ENCODE data around the gene CORIN.

CORIN gene, protein sequence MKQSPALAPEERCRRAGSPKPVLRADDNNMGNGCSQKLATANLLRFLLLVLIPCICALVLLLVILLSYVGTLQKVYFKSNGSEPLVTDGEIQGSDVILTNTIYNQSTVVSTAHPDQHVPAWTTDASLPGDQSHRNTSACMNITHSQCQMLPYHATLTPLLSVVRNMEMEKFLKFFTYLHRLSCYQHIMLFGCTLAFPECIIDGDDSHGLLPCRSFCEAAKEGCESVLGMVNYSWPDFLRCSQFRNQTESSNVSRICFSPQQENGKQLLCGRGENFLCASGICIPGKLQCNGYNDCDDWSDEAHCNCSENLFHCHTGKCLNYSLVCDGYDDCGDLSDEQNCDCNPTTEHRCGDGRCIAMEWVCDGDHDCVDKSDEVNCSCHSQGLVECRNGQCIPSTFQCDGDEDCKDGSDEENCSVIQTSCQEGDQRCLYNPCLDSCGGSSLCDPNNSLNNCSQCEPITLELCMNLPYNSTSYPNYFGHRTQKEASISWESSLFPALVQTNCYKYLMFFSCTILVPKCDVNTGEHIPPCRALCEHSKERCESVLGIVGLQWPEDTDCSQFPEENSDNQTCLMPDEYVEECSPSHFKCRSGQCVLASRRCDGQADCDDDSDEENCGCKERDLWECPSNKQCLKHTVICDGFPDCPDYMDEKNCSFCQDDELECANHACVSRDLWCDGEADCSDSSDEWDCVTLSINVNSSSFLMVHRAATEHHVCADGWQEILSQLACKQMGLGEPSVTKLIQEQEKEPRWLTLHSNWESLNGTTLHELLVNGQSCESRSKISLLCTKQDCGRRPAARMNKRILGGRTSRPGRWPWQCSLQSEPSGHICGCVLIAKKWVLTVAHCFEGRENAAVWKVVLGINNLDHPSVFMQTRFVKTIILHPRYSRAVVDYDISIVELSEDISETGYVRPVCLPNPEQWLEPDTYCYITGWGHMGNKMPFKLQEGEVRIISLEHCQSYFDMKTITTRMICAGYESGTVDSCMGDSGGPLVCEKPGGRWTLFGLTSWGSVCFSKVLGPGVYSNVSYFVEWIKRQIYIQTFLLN

DNA sequence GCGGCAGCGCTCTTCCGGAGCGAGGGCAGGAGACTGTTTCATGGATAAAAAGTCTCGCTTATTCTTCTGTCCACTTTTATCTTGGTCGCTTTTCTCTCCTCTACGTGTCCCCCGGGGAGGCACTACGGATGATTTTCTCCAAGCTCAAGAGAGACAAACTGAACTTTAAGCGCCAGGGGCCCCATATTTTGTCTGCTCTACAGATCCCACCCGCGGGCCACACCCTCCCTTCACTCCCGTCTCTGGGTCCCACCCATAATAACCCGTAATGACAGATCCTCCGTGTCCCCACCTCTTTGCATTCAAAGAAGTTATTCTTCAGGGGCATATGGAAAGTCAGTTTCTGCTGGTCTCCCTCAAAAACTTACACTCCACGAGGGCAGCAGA is at the start of gene CORIN:
TSS of gene CORIN (minus strand) at position 160 of the 387 bp plus-strand sequence. CDS start at position 42, 118 bp downstream.
- TF ChIP-seq ZNF8 (CRISPR knock-in tag; IDR thresholded peaks at IDR 0.05) (no peak), ZFP30 (CRISPR knock-in tag; IDR thresholded peaks at IDR 0.05) (no peak), OSR1 (CRISPR knock-in tag; IDR thresholded peaks at IDR 0.05) (no peak), TOX (CRISPR knock-in tag; IDR thresholded peaks at IDR 0.05; ENCODE audit: borderline replicate concordance) (no peak), ZNF565 (CRISPR knock-in tag; conservative IDR thresholded peaks at IDR 0.05; ENCODE audit: low read depth) (no peak), ZFP3 (CRISPR knock-in tag; IDR thresholded peaks at IDR 0.05) (no peak), TCF4 (CRISPR knock-in tag; IDR thresholded peaks at IDR 0.05; ENCODE audit: borderline replicate concordance) (no peak), PPARA (CRISPR knock-in tag; IDR thresholded peaks at IDR 0.05; ENCODE audit: borderline replicate concordance) (no peak), ISL1 (CRISPR knock-in tag; IDR thresholded peaks at IDR 0.05) (no peak), BACH2 (CRISPR knock-in tag; IDR thresholded peaks at IDR 0.05; ENCODE audit: borderline replicate concordance) (no peak), ARNTL (CRISPR knock-in tag; IDR thresholded peaks at IDR 0.05; ENCODE audit: borderline replicate concordance, low read depth) (no peak), SNAI2 (CRISPR knock-in tag; IDR thresholded peaks at IDR 0.05) (no peak), ZNF70 (CRISPR knock-in tag; IDR thresholded peaks at IDR 0.05) (no peak), ESRRG (CRISPR knock-in tag; IDR thresholded peaks at IDR 0.05) (no peak), CSDC2 (CRISPR knock-in tag; IDR thresholded peaks at IDR 0.05) (no peak)
- TF ChIP-seq, protein P1, sequence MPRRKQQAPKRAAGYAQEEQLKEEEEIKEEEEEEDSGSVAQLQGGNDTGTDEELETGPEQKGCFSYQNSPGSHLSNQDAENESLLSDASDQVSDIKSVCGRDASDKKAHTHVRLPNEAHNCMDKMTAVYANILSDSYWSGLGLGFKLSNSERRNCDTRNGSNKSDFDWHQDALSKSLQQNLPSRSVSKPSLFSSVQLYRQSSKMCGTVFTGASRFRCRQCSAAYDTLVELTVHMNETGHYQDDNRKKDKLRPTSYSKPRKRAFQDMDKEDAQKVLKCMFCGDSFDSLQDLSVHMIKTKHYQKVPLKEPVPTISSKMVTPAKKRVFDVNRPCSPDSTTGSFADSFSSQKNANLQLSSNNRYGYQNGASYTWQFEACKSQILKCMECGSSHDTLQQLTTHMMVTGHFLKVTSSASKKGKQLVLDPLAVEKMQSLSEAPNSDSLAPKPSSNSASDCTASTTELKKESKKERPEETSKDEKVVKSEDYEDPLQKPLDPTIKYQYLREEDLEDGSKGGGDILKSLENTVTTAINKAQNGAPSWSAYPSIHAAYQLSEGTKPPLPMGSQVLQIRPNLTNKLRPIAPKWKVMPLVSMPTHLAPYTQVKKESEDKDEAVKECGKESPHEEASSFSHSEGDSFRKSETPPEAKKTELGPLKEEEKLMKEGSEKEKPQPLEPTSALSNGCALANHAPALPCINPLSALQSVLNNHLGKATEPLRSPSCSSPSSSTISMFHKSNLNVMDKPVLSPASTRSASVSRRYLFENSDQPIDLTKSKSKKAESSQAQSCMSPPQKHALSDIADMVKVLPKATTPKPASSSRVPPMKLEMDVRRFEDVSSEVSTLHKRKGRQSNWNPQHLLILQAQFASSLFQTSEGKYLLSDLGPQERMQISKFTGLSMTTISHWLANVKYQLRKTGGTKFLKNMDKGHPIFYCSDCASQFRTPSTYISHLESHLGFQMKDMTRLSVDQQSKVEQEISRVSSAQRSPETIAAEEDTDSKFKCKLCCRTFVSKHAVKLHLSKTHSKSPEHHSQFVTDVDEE (CRISPR knock-in tag; IDR thresholded peaks at IDR 0.05), result no peak
- TF ChIP-seq, protein P2, sequence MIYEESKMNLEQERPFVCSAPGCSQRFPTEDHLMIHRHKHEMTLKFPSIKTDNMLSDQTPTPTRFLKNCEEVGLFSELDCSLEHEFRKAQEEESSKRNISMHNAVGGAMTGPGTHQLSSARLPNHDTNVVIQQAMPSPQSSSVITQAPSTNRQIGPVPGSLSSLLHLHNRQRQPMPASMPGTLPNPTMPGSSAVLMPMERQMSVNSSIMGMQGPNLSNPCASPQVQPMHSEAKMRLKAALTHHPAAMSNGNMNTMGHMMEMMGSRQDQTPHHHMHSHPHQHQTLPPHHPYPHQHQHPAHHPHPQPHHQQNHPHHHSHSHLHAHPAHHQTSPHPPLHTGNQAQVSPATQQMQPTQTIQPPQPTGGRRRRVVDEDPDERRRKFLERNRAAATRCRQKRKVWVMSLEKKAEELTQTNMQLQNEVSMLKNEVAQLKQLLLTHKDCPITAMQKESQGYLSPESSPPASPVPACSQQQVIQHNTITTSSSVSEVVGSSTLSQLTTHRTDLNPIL (CRISPR knock-in tag; IDR thresholded peaks at IDR 0.05; ENCODE audit: low read depth), result no peak
- TF ChIP-seq, protein P3, sequence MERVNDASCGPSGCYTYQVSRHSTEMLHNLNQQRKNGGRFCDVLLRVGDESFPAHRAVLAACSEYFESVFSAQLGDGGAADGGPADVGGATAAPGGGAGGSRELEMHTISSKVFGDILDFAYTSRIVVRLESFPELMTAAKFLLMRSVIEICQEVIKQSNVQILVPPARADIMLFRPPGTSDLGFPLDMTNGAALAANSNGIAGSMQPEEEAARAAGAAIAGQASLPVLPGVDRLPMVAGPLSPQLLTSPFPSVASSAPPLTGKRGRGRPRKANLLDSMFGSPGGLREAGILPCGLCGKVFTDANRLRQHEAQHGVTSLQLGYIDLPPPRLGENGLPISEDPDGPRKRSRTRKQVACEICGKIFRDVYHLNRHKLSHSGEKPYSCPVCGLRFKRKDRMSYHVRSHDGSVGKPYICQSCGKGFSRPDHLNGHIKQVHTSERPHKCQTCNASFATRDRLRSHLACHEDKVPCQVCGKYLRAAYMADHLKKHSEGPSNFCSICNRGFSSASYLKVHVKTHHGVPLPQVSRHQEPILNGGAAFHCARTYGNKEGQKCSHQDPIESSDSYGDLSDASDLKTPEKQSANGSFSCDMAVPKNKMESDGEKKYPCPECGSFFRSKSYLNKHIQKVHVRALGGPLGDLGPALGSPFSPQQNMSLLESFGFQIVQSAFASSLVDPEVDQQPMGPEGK (CRISPR knock-in tag; IDR thresholded peaks at IDR 0.05; ENCODE audit: borderline replicate concordance), result no peak
- TF ChIP-seq, protein P4, sequence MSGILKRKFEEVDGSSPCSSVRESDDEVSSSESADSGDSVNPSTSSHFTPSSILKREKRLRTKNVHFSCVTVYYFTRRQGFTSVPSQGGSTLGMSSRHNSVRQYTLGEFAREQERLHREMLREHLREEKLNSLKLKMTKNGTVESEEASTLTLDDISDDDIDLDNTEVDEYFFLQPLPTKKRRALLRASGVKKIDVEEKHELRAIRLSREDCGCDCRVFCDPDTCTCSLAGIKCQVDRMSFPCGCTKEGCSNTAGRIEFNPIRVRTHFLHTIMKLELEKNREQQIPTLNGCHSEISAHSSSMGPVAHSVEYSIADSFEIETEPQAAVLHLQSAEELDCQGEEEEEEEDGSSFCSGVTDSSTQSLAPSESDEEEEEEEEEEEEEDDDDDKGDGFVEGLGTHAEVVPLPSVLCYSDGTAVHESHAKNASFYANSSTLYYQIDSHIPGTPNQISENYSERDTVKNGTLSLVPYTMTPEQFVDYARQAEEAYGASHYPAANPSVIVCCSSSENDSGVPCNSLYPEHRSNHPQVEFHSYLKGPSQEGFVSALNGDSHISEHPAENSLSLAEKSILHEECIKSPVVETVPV (CRISPR knock-in tag; IDR thresholded peaks at IDR 0.05), result no peak
- TF ChIP-seq, protein P5, sequence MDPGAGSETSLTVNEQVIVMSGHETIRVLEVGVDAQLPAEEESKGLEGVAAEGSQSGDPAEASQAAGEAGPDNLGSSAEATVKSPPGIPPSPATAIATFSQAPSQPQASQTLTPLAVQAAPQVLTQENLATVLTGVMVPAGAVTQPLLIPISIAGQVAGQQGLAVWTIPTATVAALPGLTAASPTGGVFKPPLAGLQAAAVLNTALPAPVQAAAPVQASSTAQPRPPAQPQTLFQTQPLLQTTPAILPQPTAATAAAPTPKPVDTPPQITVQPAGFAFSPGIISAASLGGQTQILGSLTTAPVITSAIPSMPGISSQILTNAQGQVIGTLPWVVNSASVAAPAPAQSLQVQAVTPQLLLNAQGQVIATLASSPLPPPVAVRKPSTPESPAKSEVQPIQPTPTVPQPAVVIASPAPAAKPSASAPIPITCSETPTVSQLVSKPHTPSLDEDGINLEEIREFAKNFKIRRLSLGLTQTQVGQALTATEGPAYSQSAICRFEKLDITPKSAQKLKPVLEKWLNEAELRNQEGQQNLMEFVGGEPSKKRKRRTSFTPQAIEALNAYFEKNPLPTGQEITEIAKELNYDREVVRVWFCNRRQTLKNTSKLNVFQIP (CRISPR knock-in tag; IDR thresholded peaks at IDR 0.05; ENCODE audit: borderline replicate concordance, low read depth), result no peak
- ATAC-seq, result no peak

DNA sequence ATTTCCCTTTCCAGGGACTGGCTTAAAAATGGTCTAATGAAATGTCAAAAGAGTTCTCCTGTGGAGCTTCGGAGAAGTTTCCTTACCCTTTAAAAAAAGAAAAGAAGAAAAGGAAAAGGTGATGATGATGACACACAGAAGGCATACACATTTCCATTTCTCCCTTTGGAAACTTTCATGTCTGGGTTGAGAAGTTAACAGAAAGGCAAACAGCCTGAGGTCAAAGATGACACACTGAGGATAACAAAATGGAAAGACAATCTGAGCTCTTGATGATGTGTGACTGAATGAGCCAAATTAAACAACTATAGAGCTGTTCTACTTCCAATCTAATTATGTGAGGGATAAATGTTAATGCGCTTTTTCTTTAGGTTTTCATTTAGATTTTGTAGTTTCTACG is 44.4 kb upstream of the CORIN start:
- ATAC-seq, result no peak
- TF ChIP-seq ZNF8 (CRISPR knock-in tag; IDR thresholded peaks at IDR 0.05), result no peak
- no peak for TF ChIP-seq BACH2 (CRISPR knock-in tag; IDR thresholded peaks at IDR 0.05; ENCODE audit: borderline replicate concordance)
- TF ChIP-seq ZNF70 (CRISPR knock-in tag; IDR thresholded peaks at IDR 0.05), result no peak
- no peak for TF ChIP-seq GLIS3 (CRISPR knock-in tag; IDR thresholded peaks at IDR 0.05)

All from SK-N-SH treated with all-trans-retinoic acid at 6 μM for 48 hours (cell line).